Heart left ventricle (tissue), 13 donors: ENCODE measurements around the gene SOX8.
"Not testable (repeated sequence)": the region's sequence is repeated elsewhere in the genome, so short reads cannot be mapped to it uniquely, and the experiment has no call there.

Experiments
- POLR2A ChIP-seq, 2 donors: fragments of 450-650 bp; IDR thresholded peaks; one replicate each; pipeline ENCODE4 v1.6.1; 2017; ENCODE audit warnings: antibody characterized with exemption in 2 of 2, mild to moderate bottlenecking in 2 of 2, moderate library complexity in 2 of 2
- TF ChIP-seq, protein P1 (sequence below), 12 donors: fragments of 200-600 bp; sonication (generic) in 4 of 12; IDR thresholded peaks; one replicate each; pipeline versions ENCODE4 v1.5.0 to v1.8.0; 2018 to 2022; ENCODE audit warnings: antibody characterized with exemption in 12 of 12, mild to moderate bottlenecking in 5 of 12
- donor health status: ischemic (EF 13 %, LVEDD 7.1; RV severe dilation, severe dysfunction).
- donor health status: DM: no; HTN: yes; CAD: no.
- donor health status: DM: no; HTN: no; CAD: no.
- donor health status: ischemic (EF 25% LVEDD 6.9; RV normal size, moderate dysfunction).
- donor health status: ischemic (EF 25% LVEDD 5.7; RV mildly dilated, moderate dysfunction).
- donor health status: ischemic (EF 35%, LVEDD 5.7; RV mildly dilated, moderate dysfunction).
- donor health status: nonischemic (EF 11% LVEDD 7.7; RV severe dilation, severe dysfunction).
- donor health status: DM: yes; HTN: yes; CAD: no.
- donor health status: PGD.
- donor health status: ischemic (EF 29% LVEDD 5.4; RV normal size, mild dysfunction).
- donor health status: nonischemic (EF 23%, LVEDD 6.1; RV moderate dilation, normal function).

DNA sequence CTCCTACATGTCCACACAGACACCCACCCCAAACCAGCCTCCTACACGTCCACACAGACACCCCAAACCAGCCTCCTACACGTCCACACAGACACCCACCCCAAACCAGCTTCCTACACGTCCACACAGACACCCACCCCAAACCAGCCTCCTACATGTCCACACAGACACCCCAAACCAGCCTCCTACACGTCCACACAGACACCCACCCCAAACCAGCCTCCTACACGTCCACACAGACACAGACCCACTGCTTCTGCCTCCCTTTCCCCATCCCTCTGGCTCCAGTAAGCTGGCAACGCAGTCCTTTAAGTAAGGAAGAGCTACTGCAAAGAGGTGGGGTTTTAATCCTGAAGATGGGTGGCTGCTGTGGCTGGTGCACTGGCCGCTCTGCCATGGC, 27.8 kb upstream of the SOX8 start:
- TF ChIP-seq, protein P1, sequence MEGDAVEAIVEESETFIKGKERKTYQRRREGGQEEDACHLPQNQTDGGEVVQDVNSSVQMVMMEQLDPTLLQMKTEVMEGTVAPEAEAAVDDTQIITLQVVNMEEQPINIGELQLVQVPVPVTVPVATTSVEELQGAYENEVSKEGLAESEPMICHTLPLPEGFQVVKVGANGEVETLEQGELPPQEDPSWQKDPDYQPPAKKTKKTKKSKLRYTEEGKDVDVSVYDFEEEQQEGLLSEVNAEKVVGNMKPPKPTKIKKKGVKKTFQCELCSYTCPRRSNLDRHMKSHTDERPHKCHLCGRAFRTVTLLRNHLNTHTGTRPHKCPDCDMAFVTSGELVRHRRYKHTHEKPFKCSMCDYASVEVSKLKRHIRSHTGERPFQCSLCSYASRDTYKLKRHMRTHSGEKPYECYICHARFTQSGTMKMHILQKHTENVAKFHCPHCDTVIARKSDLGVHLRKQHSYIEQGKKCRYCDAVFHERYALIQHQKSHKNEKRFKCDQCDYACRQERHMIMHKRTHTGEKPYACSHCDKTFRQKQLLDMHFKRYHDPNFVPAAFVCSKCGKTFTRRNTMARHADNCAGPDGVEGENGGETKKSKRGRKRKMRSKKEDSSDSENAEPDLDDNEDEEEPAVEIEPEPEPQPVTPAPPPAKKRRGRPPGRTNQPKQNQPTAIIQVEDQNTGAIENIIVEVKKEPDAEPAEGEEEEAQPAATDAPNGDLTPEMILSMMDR (IDR thresholded peaks at IDR 0.05): not testable (repeated sequence)
- TF ChIP-seq POLR2A (IDR thresholded peaks at IDR 0.05): not testable (repeated sequence)
